GM19328 (cell line): ENCODE results near the gene FOLR2.

Source experiments
- ATAC-seq: cut with Tn5 transposase; IDR thresholded peaks from one replicate; pipeline ENCODE4 v1.9.1; 2021; ENCODE audit warnings: mild to moderate bottlenecking, moderate library complexity; ENCODE audit not compliant: unreplicated experiment

The FOLR2 gene

GRCh38 chr11:72229336-72229924, 12.8 kb downstream of the FOLR2 start:
- no peak for ATAC-seq

GRCh38 chr11:72229925-72230763, 13.6 kb downstream of the FOLR2 start:
- ATAC-seq = no peak

- no peak for ATAC-seq
Observed at GRCh38 chr11:72230764-72231365, 14.3 kb downstream of the FOLR2 start.

- ATAC-seq = no peak
Observed at GRCh38 chr11:72231396-72232259, 15.0 kb downstream of the FOLR2 start.

GRCh38 chr11:72232260-72233055, 15.9 kb downstream of the FOLR2 start:
- no peak for ATAC-seq

GRCh38 chr11:72233056-72233772, 16.6 kb downstream of the FOLR2 start:
- ATAC-seq = no peak

GRCh38 chr11:72233773-72234513, 17.3 kb downstream of the FOLR2 start:
- no peak for ATAC-seq

GRCh38 chr11:72234514-72234830, 17.9 kb downstream of the FOLR2 start:
- no peak for ATAC-seq

GRCh38 chr11:72234920-72235319, 18.3 kb downstream of the FOLR2 start:
- ATAC-seq = no peak

- ATAC-seq = no peak
Observed at GRCh38 chr11:72235351-72236057, 18.9 kb downstream of the FOLR2 start.

- no peak for ATAC-seq
Observed at GRCh38 chr11:72236083-72236697, 19.6 kb downstream of the FOLR2 start.

GRCh38 chr11:72236774-72237111, 20.1 kb downstream of the FOLR2 start:
- no peak for ATAC-seq

- ATAC-seq = no peak
Observed at GRCh38 chr11:72237112-72237931, 20.7 kb downstream of the FOLR2 start.

GRCh38 chr11:72238040-72238450, 21.5 kb downstream of the FOLR2 start:
- no peak for ATAC-seq

- no peak for ATAC-seq
Observed at GRCh38 chr11:72238492-72239312, 22.1 kb downstream of the FOLR2 start.

- no peak for ATAC-seq
Observed at GRCh38 chr11:72239313-72239848, 22.8 kb downstream of the FOLR2 start.
